Glomerular endothelial cell (primary cell): ENCODE measurements around the gene THSD4. TPM values are rescaled to one million over a fixed set of nuclear protein-coding genes. Genes with fewer than 3 reads are reported as not detected.

Source experiments
- DNase-seq: peaks from one replicate; pipeline ENCODE4 v3.0.0-alpha.2; 2011; ENCODE audit warnings: low read depth, low spot score; ENCODE audit errors: extremely low read depth
- total RNA-seq: library from RNA; depleted of rRNA; stranded (reverse); fragments of >200 nt; gene quantifications from 2 replicates; pipeline ENCODE4 v1.2.3, GENCODE V29; 2015

THSD4 gene
- total RNA-seq, 1 donor from 2014 or later, result 110 TPM

DNA sequence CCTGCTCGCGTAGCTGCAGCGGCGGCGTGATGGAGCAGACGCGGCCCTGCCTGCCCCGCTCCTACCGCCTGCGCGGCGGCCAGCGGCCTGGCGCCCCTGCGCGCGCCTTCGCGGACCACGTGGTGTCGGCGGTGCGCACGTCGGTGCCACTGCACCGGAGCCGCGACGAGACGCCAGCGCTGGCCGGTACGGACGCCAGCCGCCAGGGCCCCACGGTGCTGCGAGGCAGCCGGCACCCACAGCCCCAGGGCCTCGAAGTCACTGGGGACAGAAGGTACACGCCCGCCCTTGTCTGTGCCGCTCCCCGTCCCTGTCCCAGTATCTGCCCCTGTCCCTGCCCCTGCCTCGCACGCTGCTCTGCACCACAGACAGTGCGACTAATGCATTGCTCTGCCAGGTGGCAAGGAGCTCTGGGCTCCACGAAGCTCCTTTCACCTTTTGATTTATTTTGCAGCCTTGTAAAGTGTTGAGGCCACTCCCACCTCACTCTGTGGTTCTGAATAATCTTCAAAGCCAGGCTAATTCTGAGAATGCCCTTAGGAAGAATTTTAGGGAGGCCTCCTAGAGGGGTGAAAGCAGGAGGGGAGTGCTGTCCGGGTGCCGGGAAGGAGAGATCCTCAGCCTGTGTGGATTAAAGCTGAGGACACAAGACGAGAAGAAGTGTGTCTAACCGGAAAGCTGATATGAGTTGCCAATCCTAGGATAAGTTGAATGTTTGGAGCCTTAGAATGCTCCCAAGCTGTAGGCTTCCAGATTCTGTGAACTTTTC lies 100.0 kb downstream of the THSD4 start:
- DNase-seq, result no peak

DNA sequence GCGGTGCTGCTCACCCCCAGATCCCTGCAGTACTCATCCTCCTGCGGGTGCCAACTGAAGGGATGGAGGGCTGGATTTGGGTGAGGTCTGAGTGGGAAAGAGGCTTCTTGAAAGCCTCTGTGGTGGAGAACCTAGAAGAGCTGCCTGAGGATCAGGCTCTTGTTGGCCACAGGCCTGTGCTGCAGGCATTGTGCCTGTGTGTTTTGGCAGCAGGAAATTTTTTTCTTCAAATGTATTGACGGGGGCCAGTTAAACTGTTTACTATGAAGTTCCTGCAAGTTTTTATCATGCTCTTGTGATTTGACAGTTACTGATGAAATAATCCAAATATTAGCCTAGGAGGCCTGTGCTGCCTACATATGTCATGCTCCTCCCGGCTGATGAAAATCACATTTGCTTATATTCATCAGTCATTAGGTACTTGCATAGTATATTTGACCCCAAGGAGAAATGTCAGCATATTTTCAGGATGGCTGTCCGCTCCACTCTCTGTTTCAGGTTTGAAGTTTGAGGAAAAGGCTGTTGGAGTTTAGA lies 103.1 kb downstream of the THSD4 start:
- no peak for DNase-seq

GRCh38 chr15:71219101-71219500 lies 103.8 kb downstream of the THSD4 start:
- DNase-seq, result no peak

DNA sequence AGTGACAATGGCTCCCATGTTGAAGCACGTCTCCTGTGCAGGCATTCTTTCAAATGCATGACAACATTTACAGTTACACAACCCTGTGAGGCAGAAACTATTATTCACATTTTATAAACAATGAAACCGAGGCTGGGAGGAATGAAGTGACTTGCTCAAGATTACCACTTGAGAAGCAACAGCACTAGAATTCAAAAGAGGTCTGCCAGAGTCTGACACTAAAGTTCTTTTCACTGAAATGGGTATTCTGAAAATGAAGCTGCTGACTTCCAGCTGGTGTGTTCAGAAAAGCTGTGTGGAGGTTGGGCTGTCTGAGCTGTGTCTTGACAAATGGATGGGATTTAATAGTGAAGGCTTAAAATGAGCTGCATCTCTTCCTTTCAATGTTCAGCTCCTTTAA lies 104.4 kb downstream of the THSD4 start:
- no peak for DNase-seq

DNA sequence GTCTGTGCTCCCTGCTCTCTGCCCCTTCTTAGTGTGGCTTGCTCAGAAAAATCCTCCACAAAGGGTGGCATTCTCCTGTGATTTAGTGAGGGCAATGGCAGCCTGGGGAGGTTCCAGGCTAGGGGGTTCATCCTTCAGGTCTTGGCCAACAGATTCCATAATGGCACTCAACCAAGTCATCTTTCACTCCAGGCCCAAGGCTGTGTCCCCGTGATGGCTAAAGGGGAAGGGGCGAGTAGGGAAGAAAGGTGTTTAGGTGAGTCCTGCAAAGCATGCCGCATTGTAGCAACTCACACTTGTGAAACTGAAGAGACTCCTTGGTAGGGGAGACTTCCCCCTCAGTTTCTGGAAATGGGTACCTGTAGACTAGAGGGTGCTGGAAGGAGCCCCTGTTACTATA lies 105.6 kb downstream of the THSD4 start:
- DNase-seq, result no peak

- no peak for DNase-seq
Observed at GRCh38 chr15:71221417-71221816, 106.1 kb downstream of the THSD4 start.

GRCh38 chr15:71223516-71223915 lies 108.2 kb downstream of the THSD4 start:
- DNase-seq, result no peak

GRCh38 chr15:71224024-71224423 lies 108.8 kb downstream of the THSD4 start:
- DNase-seq, result no peak

- no peak for DNase-seq
Observed at GRCh38 chr15:71225851-71226250, 110.6 kb downstream of the THSD4 start.

- DNase-seq, result no peak
Observed at GRCh38 chr15:71226536-71227455, 111.5 kb downstream of the THSD4 start.

GRCh38 chr15:71228403-71228802 lies 113.1 kb downstream of the THSD4 start:
- no peak for DNase-seq

DNA sequence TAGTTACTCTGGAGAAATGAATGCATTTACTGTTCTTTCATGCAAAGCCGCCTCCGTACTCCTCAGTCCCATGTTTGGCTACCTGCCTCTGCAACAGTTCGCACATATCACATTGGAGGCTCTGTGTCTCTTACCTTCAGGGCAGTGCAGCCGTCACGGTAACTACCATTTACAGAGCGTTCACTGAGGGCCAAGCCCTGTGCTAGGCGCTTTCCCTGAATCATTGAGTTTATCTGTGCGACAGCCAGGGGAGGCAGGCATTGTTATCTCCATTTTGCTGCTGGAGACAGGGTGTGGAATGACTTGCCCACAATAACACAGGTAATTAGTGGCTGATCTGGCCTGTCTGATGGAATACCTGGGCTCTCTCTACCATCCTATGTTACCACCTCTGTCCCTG lies 115.0 kb downstream of the THSD4 start:
- DNase-seq, result no peak

- no peak for DNase-seq
Observed at GRCh38 chr15:71231758-71232157, 116.5 kb downstream of the THSD4 start.

- DNase-seq, result no peak
Observed at GRCh38 chr15:71232411-71232810, 117.1 kb downstream of the THSD4 start.

- no peak for DNase-seq
Observed at GRCh38 chr15:71237456-71238188, 122.4 kb downstream of the THSD4 start.

- DNase-seq, result no peak
Observed at GRCh38 chr15:71238926-71239325, 123.7 kb downstream of the THSD4 start.

GRCh38 chr15:71239592-71240364 lies 124.5 kb downstream of the THSD4 start:
- DNase-seq, result no peak

DNA sequence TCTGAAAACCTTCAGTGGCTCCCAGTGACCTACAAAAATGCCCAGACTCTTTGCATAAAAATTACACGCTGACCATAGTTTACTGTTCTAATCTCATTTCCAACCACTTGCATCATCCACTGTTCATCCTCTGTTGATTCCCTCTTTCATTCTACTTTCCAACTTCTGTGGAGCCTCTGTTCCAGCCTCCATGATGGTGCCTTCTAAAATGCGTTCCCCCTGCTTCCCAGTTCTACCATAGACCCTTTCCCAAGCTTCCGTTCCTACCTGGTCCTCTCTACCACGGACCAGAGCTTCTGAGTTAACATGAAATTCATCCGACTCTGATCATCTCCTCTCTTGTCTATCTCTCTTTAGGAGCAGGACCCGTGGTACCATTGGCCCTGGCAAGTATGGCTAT lies 127.0 kb downstream of the THSD4 start:
- no peak for DNase-seq

GRCh38 chr15:71244250-71244649 lies 129.0 kb downstream of the THSD4 start:
- no peak for DNase-seq

- DNase-seq, result no peak
Observed at GRCh38 chr15:71245588-71245987, 130.3 kb downstream of the THSD4 start.
